HG02943 (cell line): ENCODE measurements around the gene TNFRSF8.
"Not testable (repeated sequence)": the region's sequence is repeated elsewhere in the genome, so short reads cannot be mapped to it uniquely, and the experiment has no call there.

Experiments
- ATAC-seq: cut with Tn5 transposase; IDR thresholded peaks from one replicate; pipeline ENCODE4 v1.9.1; 2021; ENCODE audit warnings: mild to moderate bottlenecking, low read depth, moderate library complexity; ENCODE audit not compliant: unreplicated experiment

Gene TNFRSF8

GRCh38 chr1:12082988-12083387 is 19.9 kb downstream of the TNFRSF8 start:
- ATAC-seq = no peak

GRCh38 chr1:12083766-12084165 is 20.7 kb downstream of the TNFRSF8 start:
- no peak for ATAC-seq

GRCh38 chr1:12085643-12086260 is 22.6 kb downstream of the TNFRSF8 start:
- ATAC-seq = no peak

GRCh38 chr1:12087797-12088314 is 24.8 kb downstream of the TNFRSF8 start:
- ATAC-seq = no peak

- no peak for ATAC-seq
Observed at GRCh38 chr1:12088607-12089006, 25.5 kb downstream of the TNFRSF8 start.

GRCh38 chr1:12090326-12090725 is 27.2 kb downstream of the TNFRSF8 start:
- ATAC-seq = no peak

GRCh38 chr1:12091191-12091590 is 28.1 kb downstream of the TNFRSF8 start:
- ATAC-seq = no peak

- no peak for ATAC-seq
Observed at GRCh38 chr1:12094180-12094579, 31.1 kb downstream of the TNFRSF8 start.

- ATAC-seq = no peak
Observed at GRCh38 chr1:12095452-12096263, 32.6 kb downstream of the TNFRSF8 start.

- no peak for ATAC-seq
Observed at GRCh38 chr1:12096615-12097014, 33.5 kb downstream of the TNFRSF8 start.

- no peak for ATAC-seq
Observed at GRCh38 chr1:12097321-12097720, 34.2 kb downstream of the TNFRSF8 start.

GRCh38 chr1:12098786-12099185 is 35.7 kb downstream of the TNFRSF8 start:
- ATAC-seq = no peak

- ATAC-seq = no peak
Observed at GRCh38 chr1:12099610-12100009, 36.5 kb downstream of the TNFRSF8 start.

GRCh38 chr1:12100071-12100470 is 37.0 kb downstream of the TNFRSF8 start:
- ATAC-seq = no peak

- ATAC-seq = not testable (repeated sequence)
Observed at GRCh38 chr1:12101120-12101519, 38.0 kb downstream of the TNFRSF8 start.

GRCh38 chr1:12102066-12102465 is 39.0 kb downstream of the TNFRSF8 start:
- no peak for ATAC-seq

- ATAC-seq = no peak
Observed at GRCh38 chr1:12104417-12104816, 41.3 kb downstream of the TNFRSF8 start.

GRCh38 chr1:12106153-12106552 is 43.0 kb downstream of the TNFRSF8 start:
- no peak for ATAC-seq

- ATAC-seq = not testable (repeated sequence)
Observed at GRCh38 chr1:12106861-12107260, 43.8 kb downstream of the TNFRSF8 start.

- ATAC-seq = no peak
Observed at GRCh38 chr1:12107718-12108117, 44.6 kb downstream of the TNFRSF8 start.

- ATAC-seq = no peak
Observed at GRCh38 chr1:12109901-12110300, 46.8 kb downstream of the TNFRSF8 start.

GRCh38 chr1:12111741-12112140 is 48.6 kb downstream of the TNFRSF8 start:
- ATAC-seq = no peak
